ENCODE results near the gene CD3E. TPM values are rescaled to one million over a fixed set of nuclear protein-coding genes. Genes with fewer than 3 reads are reported as not detected.

CD3E gene
- total RNA-seq, 1 experiment from 2014 or later = not detected

Other genes with a start within 250 kb of the CD3E start
- not detected in 2 replicates for gene TMPRSS4, start 227.7 kb upstream of the CD3E start, total RNA-seq (2014; rRNA removed; shearing (Covaris generic))
- not detected in 2 replicates for gene SMIM35, start 217.8 kb upstream of the CD3E start, total RNA-seq (2014; rRNA removed; shearing (Covaris generic))
- gene SCN4B, start 151.9 kb upstream of the CD3E start, total RNA-seq (2014; rRNA removed; shearing (Covaris generic)) = 0.84 TPM in 1 of 2 replicates, not detected in the other
- not detected in 2 replicates for gene SCN2B, start 128.1 kb upstream of the CD3E start, total RNA-seq (2014; rRNA removed; shearing (Covaris generic))
- not detected in 2 replicates for gene JAML, start 79.7 kb upstream of the CD3E start, total RNA-seq (2014; rRNA removed; shearing (Covaris generic))
- gene MPZL3, start 52.4 kb upstream of the CD3E start, total RNA-seq (2014; rRNA removed; shearing (Covaris generic)) = 1.8 and 2.0 TPM in 2 replicates
- not detected in 2 replicates for gene MPZL2, start 40.4 kb upstream of the CD3E start, total RNA-seq (2014; rRNA removed; shearing (Covaris generic))
- not detected in 2 replicates for gene CD3D, start 38.0 kb downstream of the CD3E start, total RNA-seq (2014; rRNA removed; shearing (Covaris generic))
- not detected in 2 replicates for gene CD3G, start 39.6 kb downstream of the CD3E start, total RNA-seq (2014; rRNA removed; shearing (Covaris generic))
- gene UBE4A, start 54.9 kb downstream of the CD3E start, total RNA-seq (2014; rRNA removed; shearing (Covaris generic)) = 24.8 and 25.4 TPM in 2 replicates
- 49.2 and 49.7 TPM in 2 replicates for gene ATP5MG, start 96.9 kb downstream of the CD3E start, total RNA-seq (2014; rRNA removed; shearing (Covaris generic))
- 15.2 and 19.1 TPM in 2 replicates for gene KMT2A, start 131.8 kb downstream of the CD3E start, total RNA-seq (2014; rRNA removed; shearing (Covaris generic))
- gene TTC36, start 222.7 kb downstream of the CD3E start, total RNA-seq (2014; rRNA removed; shearing (Covaris generic)) = not detected in 2 replicates
- 0.24 and 1.3 TPM in 2 replicates for gene TMEM25, start 226.5 kb downstream of the CD3E start, total RNA-seq (2014; rRNA removed; shearing (Covaris generic))

Measured in A172 (cell line).